ENCODE measurements around the gene USP48. TPM values are rescaled to one million over a fixed set of nuclear protein-coding genes. Genes with fewer than 3 reads are reported as not detected.

Gene USP48
- total RNA-seq, 1 donor from 2014 or later: 81.9 TPM

- DNase-seq: no peak
Measured at GRCh38 chr1:21651214-21652042, 131.5 kb downstream of the USP48 start.

GRCh38 chr1:21650400-21650799 is 132.5 kb downstream of the USP48 start:
- no peak for DNase-seq

GRCh38 chr1:21649315-21649714 is 133.6 kb downstream of the USP48 start:
- no peak for DNase-seq

- DNase-seq: no peak
Measured at GRCh38 chr1:21648791-21649190, 134.2 kb downstream of the USP48 start.

GRCh38 chr1:21648352-21648730 is 134.6 kb downstream of the USP48 start:
- DNase-seq: no peak

DNA sequence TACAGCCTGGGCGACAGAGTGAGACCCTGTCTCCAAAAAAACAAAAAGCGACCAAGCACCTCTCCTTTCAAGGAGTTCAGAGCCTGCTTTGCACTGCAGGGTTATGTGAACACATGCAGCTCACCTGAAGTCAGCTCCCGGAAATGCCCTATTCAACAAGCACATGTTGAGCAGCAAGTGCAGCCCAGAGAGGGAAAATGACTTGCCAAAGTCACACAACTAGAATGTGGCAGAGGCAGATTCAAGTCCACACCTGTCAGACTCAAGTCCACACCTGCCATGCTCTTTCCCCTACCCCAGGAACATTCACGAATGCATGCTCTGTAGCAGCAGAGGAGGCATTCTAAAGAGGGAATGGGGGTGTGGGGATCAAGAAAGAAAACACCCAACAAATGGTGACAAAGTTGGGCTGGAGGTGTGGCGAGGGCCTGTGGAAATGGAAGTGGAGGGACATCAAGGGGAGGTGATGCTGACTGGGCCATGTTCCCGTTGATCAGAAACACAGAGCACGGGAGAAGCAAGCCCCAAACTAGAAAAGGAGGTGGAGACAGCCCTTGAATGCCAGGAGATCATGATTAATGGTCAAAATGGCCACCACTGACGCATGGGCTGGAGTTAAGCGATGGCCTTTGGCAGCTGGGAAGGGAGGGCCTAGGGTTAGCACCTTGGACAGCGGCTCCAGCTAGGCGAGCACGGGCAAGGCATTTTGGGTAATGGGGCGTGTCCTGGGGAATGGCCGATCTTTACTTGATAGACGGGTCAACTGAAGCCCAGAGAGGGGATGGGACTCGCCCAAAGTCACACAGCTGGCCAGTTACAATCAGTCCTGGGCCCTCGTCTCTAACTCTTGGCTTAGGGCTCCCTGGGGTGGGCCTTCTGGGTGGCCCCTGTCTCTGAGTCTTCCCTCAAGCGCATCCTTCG is 135.3 kb downstream of the USP48 start:
- DNase-seq: peak; percentile 79

GRCh38 chr1:21645550-21645949 is 137.4 kb downstream of the USP48 start:
- DNase-seq: no peak

- DNase-seq: no peak
Measured at GRCh38 chr1:21644906-21645305, 138.0 kb downstream of the USP48 start.

DNA sequence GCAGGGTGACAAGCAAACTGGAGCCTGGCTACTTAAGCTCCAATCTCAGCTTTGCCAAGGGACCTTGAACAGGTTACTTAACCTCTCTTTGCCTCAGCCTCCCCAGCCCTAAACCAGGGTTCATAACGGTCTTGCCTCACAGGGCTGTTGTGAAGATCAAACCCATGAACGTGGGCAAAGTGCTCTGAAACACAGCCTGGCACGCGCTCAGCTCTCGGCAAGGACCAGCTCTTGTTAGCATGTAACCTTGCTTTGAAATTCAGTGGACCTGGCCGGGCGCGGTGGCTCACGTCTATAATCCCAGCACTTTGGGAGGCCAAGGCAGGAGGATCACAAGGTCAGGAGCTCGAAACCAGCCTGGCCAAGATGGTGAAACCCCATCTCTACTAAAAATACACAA is 138.6 kb downstream of the USP48 start:
- no peak for DNase-seq

- no peak for DNase-seq
Measured at GRCh38 chr1:21643624-21644023, 139.3 kb downstream of the USP48 start.

DNA sequence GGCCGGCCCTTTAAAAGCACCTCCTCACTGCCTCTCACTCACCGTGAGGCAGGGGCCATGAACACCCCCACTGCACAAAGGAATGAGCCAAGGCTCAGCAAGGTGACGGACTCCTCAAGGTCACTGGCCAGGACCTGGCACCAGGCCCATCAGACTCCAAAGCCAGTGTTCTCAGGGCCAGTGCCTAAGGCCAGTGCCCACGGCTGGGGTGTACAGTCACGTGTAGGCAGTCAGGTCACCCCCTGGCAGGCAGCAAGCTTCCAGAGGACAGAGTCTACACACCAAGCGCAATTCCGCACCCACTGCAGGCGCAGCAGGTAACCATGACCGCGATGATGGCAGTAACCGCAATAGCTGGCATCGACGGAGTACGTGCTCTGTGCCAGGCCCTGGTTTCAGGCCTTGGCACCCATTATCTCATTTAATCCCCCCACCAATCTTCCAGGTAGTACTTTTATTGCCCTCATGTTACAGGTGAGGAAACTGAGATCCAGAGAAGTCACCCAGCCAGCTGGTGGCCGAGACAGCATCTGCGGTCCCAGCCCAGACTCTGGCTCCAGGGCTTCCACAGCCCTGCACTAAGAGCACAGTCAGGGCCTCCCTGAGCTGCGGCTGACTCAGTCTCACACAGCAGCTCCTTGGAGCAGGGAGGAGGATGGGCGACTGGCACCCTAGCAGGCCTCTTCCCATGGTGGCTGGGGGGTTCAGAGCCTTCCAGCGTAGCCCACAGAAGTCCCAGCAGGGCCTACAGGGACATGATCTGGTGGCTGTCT is 140.8 kb downstream of the USP48 start:
- no peak for DNase-seq

DNA sequence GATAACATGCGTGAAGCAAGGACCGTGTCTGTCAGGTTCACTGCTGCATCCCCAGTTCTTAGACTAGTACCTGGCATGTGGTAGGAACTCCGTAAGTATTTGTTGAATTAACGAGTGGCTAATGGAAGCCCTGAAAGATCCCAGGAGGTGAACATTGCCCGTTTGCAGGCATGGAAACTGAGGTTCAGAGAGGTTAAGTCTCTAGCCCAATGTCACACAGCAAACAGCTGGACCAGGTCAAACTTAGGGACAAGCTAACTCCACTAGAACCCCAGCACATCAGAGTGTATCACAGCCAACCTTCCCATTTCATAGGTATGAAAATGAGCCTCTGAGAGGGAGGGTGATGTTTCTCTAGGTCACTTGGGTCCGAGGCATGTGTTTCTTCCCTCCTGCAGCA is 141.4 kb downstream of the USP48 start:
- no peak for DNase-seq

GRCh38 chr1:21641076-21641475 is 141.9 kb downstream of the USP48 start:
- DNase-seq: no peak

GRCh38 chr1:21640653-21641052 is 142.3 kb downstream of the USP48 start:
- no peak for DNase-seq

DNA sequence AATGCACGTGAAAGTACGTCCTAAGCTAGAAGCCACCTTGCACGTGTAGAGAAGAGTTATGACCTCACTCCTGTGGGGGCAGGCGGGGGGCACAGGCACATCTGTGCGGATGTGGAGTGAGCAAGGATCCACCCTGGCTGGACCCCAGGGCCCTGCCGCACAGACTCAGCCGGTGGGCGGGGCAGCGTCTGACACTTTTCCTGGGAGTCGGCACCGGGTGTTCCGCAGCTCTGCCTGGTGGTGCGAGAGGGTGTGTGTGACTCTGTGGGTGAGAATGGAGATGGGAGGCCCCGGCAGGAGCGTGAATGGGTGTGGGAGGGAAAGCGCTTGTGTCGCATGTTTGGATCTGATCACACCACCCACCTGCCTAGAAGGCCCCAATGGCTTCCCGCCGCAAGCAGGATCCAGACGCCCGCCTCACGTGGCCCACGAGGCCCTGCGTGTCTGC is 143.3 kb downstream of the USP48 start:
- no peak for DNase-seq

DNA sequence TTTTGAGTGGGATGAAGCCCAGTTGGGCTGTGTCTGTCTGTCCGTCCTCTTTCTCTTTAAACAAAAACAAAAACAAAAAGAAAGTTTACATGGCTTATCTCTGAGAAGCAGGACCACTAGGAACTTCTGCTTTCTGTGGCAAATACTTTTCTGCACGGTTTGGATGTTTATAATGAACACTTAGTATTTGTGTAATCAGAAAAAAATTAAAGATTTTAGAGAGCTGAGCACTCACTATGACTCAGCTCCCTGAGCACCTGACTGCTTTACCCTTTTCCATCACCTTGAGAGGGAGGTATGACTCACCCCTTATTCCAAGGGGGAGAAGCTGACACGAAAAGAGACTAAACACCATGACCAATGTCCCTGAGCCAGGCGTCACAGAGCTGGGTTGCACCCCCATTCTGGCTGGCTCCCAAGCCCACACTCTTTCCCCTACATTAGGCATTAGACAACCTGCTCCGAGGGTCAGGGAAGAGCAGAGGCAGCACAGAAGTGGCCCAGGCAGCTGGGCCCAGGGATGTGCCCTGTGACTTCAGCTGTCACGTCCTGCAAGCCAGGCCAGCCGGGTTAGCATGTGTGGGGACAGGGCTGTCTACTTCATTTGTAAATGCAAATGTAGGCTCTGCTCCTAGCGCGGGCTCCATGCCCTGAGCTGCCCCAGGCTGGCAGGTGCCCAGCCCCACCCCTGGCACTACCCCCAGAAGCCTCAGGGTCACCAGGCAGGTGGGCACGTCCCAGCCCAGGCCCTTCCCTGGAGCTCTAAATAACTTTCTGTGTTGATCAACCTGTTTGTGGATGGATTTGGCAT is 144.2 kb downstream of the USP48 start:
- peak; percentile 17 for DNase-seq

DNA sequence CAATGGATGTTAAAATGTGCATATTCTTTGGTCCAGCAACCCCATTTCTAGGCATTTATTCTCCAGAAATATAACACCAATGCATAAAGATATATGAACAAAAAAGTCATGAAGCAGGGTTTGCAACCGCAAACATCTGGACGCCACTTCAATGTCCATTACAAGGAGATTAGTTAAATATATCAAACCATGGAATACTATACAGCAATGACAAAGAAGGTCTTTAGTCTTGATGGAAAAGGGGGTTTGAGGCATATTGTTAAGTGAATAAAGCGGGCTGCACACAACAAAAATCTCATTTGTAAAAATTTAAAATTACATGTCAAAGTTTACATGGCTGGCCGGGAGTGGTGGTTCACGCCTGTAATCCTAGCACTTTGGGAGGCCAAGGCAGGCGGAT is 145.4 kb downstream of the USP48 start:
- DNase-seq: no peak

DNA sequence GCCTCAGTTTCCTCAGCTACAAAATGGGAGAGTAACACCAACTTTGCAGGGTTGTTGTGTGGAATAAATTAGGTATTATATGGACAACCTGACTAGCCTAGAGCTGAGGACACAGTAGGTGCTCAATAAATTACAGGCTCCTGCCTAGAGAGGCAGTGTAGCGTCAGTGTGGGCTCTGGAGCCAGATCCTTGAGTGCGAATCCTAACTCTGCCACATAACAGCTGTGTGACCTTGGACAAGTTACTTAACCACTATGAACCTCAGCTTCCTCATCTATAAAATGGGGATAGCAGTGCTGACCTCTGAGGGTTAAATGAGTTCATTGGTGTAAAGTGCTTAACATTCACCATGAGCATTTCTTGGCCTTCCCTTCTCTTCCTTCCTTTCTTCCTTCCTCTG is 146.9 kb downstream of the USP48 start:
- DNase-seq: no peak

DNA sequence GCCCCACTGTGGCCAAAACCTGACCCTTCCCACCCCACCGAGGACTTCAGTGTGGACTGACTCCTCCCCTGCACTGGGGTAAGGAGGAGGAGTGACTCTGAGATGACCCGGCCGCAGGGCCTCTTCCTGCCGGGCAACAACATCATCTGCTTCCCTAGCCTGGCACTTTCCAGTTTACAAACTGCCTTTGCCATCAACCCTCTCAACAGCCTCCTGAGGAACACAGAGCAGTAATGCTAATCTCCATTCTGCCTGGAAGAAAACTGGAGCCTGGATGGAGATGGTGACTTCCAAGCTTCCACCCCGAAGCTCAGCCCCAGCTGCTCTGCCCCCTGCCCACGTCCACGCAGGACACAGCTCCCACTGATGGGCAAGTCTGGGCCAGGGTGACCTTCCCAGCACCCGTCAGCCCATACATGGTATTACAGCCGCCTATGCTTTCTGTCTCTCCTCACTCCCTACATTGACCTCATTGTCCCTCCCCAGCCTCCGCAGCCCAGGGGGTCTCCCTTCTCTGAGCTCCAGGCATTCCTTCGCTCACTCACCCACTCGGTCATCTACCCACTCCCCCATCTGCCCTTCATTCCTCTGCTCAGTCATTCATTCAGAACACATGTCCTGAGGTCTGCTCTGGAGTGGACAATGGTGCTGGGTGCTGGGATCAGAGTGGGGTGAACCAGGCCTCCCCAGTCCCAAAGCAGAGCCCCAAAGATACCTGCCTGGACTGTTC is 148.0 kb downstream of the USP48 start:
- no peak for DNase-seq

DNA sequence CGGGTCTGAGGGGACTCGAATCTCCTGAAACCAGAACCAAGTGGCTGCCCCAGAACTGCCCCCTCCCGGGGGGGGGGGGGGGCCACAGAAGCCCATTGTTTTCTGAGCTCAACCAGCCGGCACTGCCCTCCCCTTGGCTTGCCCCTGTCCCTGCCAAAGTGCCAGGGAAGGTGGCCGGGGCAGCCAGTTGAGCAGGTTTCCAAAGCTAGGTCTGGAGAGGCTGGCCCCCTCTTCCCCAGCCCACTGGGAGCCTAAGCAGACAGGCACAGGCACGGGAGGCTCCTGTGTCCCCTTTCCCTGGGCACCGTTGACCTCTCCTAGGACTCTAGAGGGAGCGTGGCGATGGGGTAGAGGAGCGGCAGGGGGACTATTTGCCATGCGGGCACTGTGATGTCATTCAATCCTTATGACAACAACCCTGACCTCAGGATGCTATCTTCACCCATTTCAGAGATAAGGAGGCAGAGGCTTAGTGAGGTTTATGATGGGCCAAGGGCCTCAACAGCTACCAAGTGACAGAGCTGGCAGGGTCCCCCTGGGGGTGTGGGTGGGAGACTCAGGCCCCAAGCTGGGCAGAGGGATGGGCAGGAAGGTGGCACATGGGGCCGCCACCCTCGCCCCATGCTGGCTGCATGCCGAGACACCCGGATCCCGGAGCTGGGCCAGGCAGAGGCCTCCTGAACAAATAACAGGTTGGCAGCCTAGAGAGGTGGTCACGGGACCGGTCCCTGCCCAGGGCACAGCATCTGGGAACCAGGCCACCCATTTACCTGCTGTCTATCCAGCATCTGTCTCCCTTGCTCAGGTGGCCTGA is 148.8 kb downstream of the USP48 start:
- no peak for DNase-seq

All from dermis blood vessel endothelial cell (primary cell).